ENCODE measurements around the gene NDC80.
"Not testable (repeated sequence)": the region's sequence is repeated elsewhere in the genome, so short reads cannot be mapped to it uniquely, and the experiment has no call there.

Gene NDC80

DNA sequence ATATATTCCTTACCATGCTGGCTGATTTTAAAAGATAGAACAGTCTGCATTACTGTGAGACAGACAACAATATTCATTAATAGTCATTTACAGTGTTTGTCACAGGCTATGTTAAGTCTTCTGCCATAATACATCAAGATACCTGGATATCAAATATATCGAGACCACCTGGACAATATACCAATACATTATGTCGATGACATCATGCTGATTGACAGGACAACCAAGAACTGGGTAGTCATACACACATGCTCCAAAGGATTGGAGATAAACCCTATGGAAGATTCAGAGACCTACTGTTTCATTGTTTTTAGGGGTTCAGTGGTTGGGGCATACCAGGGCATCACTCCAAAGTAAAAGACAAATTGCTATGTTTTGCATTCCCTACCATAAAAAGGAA is 57.6 kb downstream of the NDC80 start:
- DNase-seq: no peak

DNA sequence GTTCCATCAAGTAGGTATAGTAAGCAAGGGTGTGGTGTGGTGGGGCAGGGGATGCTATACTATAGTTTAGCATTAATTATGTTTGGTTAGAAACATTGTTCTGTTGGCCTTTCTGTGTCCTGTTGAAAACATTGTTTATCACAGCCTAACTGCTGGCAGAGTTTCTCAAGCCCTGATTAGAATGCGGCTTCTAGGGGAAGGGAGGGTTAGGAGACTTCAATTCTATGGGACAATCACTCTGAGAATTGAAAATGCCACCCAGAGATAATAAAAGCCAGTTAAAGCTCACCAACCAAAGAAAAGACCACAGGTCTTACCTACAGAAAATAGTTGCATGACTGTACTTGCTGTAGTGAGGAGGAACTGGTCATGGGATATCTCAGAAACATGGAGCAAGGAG is 64.2 kb downstream of the NDC80 start:
- DNase-seq: no peak

DNA sequence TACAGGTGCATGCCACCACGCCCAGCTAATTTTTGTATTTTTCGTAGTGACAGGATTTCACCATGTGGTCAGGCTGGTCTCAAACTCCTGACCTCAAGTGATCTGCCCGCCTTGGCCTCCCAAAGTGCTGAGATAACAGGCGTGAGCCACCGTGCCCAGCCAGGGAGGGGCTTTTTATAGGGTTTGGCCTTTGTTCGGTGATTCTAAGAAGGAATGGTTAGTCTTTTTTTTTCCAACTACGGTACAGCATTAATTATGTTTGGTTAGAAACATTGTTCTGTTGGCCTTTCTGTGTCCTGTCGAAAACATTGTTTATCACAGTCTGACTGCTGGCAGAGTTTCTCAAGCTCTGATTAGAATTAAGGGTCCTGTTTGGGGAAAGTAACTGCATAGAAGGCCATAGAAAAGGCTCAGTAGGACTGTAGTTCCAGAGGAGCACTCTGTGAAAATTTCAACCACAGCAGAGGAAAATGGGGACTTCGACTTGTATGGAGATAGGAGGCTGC is 64.8 kb downstream of the NDC80 start:
- DNase-seq: no peak

DNA sequence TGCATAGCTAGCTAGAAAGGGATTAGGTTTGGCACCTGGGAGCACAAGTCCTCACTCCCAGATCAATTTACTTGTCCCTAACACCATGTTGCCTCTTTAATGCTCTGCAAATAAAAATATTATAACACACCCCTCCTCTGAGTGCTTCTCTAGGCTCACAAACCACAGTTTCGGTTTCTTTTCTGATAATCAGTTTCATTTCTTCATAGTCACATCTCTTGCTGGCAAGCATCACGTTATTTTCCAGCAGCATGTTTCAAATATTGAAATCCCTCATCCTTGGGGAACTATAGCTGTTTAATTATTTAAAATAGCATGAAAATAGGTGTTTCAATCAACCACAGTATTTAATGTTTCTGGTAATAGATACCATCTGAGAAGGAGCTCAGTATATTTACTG is 70.3 kb downstream of the NDC80 start:
- DNase-seq: no peak

DNA sequence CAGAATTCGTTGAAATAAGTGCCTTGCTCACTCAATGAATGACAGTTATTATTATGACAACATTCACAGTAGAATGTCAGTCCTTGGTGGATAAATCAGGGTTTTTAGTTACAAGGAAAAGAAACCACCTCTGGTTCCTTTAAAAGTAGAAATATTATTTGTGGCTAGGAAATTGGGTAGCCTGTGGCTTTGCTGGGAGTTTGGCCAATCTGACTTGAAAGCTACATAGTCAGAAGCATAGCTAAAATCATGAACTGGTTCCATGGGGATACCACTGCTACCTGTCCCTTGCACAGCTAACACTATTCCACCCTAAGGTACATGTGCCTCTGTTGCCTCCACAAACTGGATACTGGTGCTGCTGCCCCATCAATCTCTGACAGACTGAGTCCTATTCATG is 71.4 kb downstream of the NDC80 start:
- DNase-seq: no peak

DNA sequence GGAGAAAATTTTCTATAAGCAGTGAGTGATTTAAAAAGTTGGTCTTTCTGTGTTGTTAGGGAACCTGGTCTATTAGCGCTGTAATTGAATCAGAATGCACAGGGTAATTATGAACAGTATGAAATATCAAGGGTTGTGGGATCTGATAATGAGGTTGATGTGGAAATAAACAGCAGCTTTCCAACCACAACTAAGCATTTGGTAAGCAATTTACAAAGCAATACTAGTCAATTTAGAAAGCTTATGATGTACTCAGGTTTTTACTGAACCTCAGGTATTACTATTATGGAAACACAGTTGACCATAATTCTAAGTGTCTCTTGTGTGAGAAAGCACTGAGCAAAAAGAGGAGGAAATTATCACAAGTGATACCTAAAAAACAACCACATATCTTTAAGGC is 73.2 kb downstream of the NDC80 start:
- no peak for DNase-seq

DNA sequence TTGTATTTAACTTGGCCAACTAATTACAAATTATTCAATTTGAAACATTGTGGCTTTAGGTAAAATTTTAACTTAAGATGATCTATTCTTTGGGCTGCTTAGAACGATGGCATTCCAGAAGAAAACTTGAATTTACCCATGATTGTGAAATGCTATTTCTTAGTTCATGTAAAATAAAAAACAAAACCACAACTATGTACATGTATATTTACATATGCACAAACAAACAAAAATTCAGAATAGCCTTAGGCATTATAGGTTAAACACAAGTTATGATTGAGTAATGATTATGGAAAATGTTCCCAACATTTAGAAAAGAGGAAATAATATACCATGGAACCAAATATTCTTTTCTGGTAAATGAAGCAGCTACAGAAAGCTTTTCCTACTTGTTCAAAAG is 80.6 kb downstream of the NDC80 start:
- DNase-seq: no peak

DNA sequence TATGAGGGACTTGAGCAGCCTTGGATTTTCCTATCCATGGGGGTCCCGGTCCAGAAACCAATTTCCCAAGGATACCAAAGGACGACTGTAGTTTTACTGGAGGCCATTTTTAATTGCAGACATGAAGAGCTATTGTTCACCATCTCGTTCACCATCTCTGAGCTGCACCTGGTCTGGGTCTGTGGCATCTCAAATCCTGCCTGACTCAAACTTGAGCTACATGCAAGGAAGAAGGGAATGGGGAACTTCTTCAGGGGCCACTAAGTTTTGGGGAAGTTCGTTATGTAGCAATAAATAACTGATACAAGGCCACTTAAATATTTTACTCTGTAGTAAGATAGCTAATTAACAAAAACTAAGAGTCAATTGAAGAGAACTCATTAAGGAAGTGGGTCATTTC is 82.1 kb downstream of the NDC80 start:
- no peak for DNase-seq

DNA sequence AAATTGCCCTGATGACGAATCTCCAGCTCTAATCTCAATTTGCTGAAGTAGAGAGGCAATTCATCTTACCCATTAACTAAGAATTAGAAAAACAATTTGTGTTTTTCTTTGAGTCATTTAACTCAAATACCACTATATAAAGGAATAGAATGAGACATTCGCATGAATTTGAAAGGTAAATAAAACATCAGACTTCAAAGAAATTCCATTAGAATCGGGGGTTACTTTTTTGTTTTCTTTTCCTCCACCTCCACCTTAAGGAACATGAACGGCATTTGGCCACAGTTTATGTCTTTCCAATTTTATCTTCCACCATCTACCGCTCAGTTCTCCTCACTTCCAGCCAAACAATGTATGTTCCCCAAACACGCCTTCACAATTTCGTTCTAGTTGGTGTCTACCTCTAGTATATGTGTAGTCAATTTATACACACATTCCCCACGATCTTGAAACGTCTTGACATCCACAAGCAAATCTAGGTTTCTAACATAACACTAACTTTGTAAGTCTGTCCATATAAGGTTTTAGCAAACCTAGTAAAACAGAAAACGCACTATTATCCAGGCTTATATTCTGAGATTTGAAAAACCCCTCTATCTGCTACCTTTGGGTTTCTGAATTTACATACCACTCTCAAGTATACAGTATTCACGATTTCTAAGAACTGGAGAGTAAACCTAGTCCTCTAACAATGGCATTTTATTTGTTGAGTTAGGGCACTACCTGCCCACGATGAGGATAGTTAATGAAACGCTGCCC is 83.0 kb downstream of the NDC80 start:
- no peak for DNase-seq

DNA sequence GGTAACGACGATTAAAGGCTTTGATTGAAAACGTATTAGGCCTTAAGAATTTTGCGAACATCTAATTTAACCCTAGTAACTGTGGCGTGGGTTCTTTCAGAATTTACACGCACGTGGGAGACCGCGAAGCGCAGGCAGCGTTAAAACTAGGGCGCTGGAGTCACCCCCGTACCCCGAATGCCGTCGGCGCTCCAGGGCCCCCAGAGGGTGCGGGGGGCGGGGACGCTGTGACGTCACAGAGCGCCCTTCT is 83.5 kb downstream of the NDC80 start:
- no peak for DNase-seq

DNA sequence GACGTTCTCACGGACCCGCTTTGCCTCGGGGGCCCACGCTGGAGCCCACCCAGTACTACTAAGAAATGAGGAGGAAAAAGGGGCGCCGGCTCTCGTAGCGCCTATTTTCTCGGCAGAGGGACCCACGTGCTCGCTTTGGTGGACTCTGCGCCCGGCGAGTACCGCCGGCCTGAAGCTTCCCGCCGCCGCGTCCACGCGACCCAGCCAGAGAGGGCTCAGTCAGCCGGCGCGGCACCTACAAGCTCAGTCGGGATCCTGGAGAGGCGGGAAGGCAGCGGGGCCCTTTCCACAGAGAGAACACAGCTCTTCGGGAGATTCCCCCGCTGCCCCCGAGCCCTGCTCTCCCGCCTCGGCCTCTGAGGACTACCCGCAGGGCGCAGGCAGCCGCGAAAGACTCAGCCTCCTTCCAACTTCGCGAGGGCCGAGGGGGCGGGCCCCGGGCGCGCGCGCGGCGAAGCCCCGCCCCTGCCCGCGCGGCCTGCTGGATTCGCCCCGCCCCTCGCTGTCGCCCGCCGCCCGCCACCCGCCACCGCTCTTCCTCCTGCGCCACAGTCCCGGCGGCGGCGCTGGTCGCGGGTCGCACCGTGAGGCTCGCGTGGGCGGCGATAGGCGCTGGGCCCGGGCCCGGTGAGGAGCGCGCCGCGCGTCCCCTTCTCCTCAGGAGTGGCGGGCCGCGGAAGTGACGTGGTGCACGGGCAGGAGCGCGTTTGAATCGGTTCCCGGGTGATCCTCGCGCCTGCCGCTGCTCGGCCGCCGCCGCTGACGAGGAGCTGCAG is 84.0 kb downstream of the NDC80 start, which contains the start of gene SMCHD1:
SMCHD1 (plus strand) TSS at position 549 of the 776 bp plus-strand sequence. CDS start 350 bp downstream, outside the sequence.
- peak; percentile 91 for DNase-seq

DNA sequence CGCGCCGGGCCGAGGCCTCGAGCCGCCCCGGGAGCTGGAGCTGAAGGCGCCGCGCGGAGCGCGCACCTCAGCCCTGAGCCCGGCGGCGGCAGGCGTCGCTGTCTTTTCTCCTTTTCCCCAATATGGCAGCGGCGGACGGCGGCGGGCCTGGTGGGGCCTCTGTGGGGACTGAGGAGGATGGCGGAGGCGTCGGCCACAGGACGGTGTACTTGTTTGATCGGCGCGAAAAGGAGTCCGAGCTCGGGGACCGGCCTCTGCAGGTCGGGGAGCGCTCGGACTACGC is 84.5 kb downstream of the NDC80 start:
- DNase-seq: no peak

DNA sequence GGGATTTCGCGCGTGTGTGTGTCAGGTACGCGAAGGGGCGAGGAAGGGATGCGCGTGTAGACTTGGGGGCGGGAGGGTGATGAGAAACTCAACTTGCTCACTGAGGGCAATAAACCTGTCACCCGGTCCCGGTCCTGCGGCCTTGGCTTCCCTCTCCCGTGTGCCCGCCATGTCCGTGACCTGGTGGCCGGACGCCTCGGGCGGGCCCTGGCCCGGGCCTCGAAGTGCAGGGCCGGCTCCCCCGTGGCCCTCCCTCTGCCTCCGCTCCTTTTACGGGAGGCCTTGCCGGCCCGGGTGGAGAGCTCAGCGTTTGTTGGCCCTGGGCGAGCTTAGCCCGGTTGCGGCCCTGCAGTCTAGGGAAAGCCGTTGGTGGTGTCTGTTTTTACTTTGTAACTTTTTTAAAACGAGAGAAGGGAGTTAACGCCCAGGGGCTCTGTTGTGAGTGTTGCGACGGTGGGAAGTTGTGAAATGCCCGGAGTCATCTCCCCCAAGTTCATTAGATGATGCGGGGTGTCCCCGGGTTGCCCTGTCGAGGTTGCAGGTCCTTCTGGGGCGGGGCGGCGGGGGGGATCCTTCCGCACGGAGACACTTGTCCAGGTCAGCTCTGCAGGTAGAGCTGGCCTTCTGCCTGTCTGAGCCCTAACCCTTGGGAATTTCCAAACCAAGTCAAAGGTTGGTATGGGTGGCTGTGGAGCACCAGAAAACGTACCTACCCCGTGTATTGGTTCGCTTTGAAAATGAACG is 85.1 kb downstream of the NDC80 start:
- DNase-seq: no peak

DNA sequence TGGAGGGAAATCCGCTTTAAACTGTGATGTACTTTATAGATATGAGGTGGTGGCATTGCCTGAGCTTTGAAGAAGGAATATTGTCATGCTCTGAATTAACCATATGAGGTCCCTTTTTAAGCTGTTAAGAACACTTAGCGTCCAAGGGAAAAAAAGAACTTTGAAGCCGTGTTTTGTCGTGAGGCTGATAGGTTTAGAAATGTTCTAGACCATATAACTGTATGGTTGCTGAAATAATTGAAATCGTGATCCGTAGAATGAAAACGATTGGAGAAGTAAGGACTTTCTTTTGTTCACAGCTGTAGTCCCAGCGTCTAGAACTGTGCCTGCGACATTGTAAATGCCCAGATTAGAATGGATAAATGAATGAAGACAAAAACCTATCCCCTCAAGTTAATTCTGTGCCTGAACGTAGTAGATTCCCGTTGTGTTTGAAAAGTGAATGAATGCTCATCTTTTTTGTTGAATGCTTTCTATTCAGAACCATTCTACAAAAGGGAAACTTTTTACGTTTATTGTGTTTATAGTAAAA is 85.7 kb downstream of the NDC80 start:
- no peak for DNase-seq

DNA sequence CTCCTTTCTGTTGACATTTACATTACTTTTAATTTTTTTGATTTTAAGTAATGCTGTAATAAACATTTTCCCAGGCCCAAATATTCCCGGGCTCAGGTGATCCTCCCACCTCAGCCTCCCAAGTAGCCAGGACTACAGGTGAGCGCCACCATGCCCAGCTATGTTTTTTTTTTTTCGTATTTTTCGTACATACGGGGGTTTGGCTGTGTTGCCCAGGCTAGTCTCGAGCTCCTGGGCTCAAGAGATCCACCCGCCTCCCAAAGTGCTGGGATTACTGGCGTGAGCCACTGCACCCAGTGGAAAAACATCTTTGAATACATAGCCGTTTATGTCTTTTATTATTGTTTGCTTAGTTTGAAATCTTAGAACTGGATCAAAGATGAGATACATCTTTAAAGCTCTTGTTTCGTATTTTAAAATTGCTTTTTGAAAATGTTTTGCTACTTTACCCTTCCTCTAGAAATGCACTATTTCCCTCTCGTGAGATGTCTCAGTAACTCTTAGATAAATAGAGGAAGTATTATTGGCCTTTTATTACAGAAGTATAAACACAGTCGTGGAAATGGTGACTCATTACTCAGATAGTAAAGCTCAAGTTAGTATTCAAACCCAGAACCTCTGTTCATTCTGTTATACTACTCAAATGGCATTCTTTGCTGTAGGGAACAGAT is 86.6 kb downstream of the NDC80 start:
- DNase-seq: no peak

DNA sequence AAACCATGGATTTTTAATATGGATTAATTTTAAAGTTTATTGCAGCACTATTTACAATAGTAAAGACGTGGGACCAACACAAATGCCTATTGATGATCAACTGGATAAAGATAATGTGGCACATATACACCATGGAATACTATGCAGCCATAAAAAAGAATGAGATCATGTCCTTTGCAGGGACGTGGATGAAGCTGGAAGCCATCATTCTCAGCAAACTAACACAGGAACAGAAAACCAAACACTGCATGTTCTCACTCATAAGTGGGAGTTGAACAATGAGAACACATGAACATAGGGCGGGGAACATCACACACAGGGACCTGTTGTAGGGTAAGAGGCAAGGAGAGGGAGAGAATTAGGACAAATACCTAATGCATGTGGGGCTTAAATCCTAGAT is 89.5 kb downstream of the NDC80 start:
- not testable (repeated sequence) for DNase-seq

DNA sequence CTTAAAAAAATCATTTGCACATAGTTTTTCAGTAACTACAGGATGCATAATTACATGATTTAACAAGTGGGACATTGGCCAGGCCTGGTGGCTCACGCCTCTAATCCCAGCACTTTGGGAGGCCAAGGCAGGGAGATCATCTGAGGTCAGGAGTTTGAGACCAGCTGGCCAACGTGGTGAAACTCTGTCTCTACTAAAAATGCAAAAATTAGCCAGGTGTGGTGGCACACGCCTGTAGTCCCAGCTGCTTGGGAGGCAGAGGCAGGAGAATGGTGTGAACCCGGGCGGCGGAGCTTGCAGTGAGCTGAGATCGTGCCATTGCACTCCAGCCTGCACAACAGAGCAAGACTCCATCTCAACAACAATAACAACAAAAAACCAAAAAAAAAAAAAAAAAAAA is 90.9 kb downstream of the NDC80 start:
- not testable (repeated sequence) for DNase-seq

DNA sequence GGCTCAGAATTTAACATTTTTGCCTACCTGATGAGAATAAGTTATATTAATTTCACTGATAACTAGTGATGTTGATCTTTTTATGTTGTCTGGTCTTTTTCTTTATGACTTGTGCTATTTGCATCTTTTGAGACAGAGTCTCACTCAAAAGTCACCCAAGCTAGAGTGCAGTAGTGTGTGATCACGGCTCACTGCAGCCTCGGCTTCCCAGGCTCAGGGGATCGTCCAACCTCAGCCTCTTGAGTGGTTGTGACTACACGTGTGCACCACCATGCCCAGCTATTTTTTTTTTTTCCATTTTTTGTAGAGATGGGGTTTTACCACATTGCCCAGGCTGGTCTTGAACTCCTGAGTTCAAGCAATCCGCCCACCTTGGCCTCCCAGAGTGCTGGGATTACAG is 91.6 kb downstream of the NDC80 start:
- DNase-seq: no peak

All from right hindlimb (tissue), 1 donor.